K562 (cell line): ENCODE measurements around the gene SETD1B. TPM values are rescaled to one million over a fixed set of nuclear protein-coding genes. Genes with fewer than 3 reads are reported as not detected.
A peak's percentile ranks its signal among the peaks of the same experiment; 100 is the strongest.

Source experiments
- FOSL1 ChIP-seq: fragments of 200-800 bp; sonication (Bioruptor generic); conservative IDR thresholded peaks from 2 replicates; pipeline ENCODE4 v1.6.1; 2016; ENCODE audit warnings: missing genetic modification characterization, missing compliant biosample characterization
- FOXJ2 ChIP-seq: fragments of 200-800 bp; sonication (Bioruptor generic); IDR thresholded peaks from 2 replicates; pipeline ENCODE4 v1.6.1; 2016; ENCODE audit warnings: missing genetic modification characterization, missing compliant biosample characterization
- GATAD2B ChIP-seq: fragments of 450-650 bp; IDR thresholded peaks from 2 replicates; pipeline ENCODE4 v1.6.1; 2017; ENCODE audit warnings: mild to moderate bottlenecking, borderline replicate concordance
- MCM7 ChIP-seq, 2 experiments: fragments of 450-650 bp; IDR thresholded peaks; 2 replicates each; pipeline ENCODE4 v1.6.1; 2016 to 2018
- NCOA1 ChIP-seq: fragments of 450-650 bp; IDR thresholded peaks from 2 replicates; pipeline ENCODE4 v1.6.1; 2016; ENCODE audit warnings: low read depth
- TBP ChIP-seq: optimal IDR thresholded peaks from 2 replicates; pipeline ENCODE3; 2011; ENCODE audit warnings: low read depth, low read length, improper control_type of control experiment
- polyA plus RNA-seq, 8 experiments: library from polyadenylated mRNA; depleted of rRNA in 4 of 8; stranded (reverse) in 5 of 8; unstranded in 3 of 8; fragments of >200 nt; fragmentation: Nextera tagmentation in 2 of 8; fragmentation: Illumina TruSeq in 1 of 8; extraction: Ambion mirVana in 2 of 8; extraction: Trizol in 1 of 8; gene quantifications; 2 replicates each; pipeline versions ENCODE4 v1.2.1 to v1.2.3, GENCODE V29; 2011 to 2014; ENCODE audit warnings: inconsistent platforms in 1 of 8, missing spikeins in 1 of 8
- total RNA-seq, 7 experiments: library from RNA; depleted of rRNA in 6 of 7; stranded (reverse); fragments of >200 nt in 6 of 7; fragmentation: Illumina TruSeq in 2 of 7; extraction: Trizol in 2 of 7; gene quantifications; 2 replicates each; pipeline versions ENCODE4 v1.2.1 to v1.2.3, GENCODE V29; 2011 to 2021; ENCODE audit warnings: low replicate concordance in 1 of 7
- TF ChIP-seq, protein P1 (sequence below): fragments of 150-350 bp; conservative IDR thresholded peaks from 2 replicates; pipeline ENCODE4 v1.6.1; 2014; ENCODE audit warnings: low read length
- TF ChIP-seq, protein P2 (sequence below): sonication (generic); formaldehyde crosslinking; IDR thresholded peaks from 2 replicates; pipeline ENCODE4 v1.8.1; 2023; ENCODE audit warnings: mild to moderate bottlenecking, missing genetic modification reagents, moderate library complexity
- TF ChIP-seq, protein P3 (sequence below): sonication (generic); formaldehyde crosslinking; IDR thresholded peaks from 2 replicates; pipeline ENCODE4 v1.4.0; 2020; ENCODE audit warnings: mild to moderate bottlenecking, missing genetic modification reagents

SETD1B gene
- total and polyA plus RNA-seq, 9 of the 15 experiments (the other 6 are each of a cell fraction or from before 2014, with no cell fraction given), result 0.48 to 26.6 (median 2.3) TPM

DNA sequence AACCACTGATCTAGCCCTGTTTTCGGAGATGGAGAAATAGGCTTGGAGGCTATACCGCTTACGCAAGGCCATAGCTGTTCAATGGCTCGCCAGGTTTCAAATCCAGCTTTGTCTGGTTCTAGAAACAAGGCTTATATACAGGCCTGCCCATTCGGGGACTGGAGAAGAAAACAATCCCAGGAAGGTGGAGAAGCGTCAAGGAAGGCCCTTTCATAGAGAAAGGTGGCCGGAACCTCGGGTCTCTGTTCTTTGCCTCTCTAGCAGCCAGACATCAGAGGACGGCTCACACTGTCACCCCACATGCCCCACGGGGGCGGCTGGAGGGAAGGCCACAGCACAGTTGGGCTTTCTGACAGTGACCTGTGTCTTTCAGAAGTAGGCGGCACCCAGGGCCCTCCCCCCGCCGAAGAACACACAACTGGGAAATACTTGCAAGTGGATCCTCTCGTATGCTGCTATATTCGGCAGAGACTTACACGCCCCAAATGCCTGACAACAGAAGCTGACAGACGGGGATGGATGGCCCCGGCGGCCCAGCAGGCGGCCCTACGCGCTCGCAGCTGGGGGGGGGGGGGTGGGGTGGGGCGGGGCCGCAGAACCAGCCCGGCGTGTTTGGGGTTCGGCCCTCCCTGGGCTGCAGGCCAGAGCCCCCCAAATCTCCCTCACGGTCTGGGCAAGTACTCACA lies 4.5 kb upstream of the SETD1B start (continued):
- TF ChIP-seq, protein P1, sequence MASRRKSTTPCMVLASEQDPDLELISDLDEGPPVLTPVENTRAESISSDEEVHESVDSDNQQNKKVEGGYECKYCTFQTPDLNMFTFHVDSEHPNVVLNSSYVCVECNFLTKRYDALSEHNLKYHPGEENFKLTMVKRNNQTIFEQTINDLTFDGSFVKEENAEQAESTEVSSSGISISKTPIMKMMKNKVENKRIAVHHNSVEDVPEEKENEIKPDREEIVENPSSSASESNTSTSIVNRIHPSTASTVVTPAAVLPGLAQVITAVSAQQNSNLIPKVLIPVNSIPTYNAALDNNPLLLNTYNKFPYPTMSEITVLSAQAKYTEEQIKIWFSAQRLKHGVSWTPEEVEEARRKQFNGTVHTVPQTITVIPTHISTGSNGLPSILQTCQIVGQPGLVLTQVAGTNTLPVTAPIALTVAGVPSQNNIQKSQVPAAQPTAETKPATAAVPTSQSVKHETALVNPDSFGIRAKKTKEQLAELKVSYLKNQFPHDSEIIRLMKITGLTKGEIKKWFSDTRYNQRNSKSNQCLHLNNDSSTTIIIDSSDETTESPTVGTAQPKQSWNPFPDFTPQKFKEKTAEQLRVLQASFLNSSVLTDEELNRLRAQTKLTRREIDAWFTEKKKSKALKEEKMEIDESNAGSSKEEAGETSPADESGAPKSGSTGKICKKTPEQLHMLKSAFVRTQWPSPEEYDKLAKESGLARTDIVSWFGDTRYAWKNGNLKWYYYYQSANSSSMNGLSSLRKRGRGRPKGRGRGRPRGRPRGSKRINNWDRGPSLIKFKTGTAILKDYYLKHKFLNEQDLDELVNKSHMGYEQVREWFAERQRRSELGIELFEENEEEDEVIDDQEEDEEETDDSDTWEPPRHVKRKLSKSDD, result no peak
- TF ChIP-seq FOSL1 (tag) (no peak), MCM7 (IDR thresholded peaks at IDR 0.05) (no peak), NCOA1 (no peak), TBP (peak; percentile 35), GATAD2B (0 out of 2 replicates have a peak, but pooled peaks have one; percentile 14), FOXJ2 (tag) (peak; percentile 66; the same call in 1 of the 2 replicates)
- TF ChIP-seq, protein P2, sequence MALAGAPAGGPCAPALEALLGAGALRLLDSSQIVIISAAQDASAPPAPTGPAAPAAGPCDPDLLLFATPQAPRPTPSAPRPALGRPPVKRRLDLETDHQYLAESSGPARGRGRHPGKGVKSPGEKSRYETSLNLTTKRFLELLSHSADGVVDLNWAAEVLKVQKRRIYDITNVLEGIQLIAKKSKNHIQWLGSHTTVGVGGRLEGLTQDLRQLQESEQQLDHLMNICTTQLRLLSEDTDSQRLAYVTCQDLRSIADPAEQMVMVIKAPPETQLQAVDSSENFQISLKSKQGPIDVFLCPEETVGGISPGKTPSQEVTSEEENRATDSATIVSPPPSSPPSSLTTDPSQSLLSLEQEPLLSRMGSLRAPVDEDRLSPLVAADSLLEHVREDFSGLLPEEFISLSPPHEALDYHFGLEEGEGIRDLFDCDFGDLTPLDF (CRISPR knock-in tag), result no peak
- TF ChIP-seq, protein P3, sequence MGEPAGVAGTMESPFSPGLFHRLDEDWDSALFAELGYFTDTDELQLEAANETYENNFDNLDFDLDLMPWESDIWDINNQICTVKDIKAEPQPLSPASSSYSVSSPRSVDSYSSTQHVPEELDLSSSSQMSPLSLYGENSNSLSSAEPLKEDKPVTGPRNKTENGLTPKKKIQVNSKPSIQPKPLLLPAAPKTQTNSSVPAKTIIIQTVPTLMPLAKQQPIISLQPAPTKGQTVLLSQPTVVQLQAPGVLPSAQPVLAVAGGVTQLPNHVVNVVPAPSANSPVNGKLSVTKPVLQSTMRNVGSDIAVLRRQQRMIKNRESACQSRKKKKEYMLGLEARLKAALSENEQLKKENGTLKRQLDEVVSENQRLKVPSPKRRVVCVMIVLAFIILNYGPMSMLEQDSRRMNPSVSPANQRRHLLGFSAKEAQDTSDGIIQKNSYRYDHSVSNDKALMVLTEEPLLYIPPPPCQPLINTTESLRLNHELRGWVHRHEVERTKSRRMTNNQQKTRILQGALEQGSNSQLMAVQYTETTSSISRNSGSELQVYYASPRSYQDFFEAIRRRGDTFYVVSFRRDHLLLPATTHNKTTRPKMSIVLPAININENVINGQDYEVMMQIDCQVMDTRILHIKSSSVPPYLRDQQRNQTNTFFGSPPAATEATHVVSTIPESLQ (CRISPR knock-in tag), result 0 out of 2 replicates have a peak, but pooled peaks have one; percentile 25
